GM19099 (cell line): ENCODE measurements around the gene PHOSPHO2.

Source experiments
- POLR2A ChIP-seq: IDR thresholded peaks from 3 replicates; pipeline ENCODE4 v1.6.1; 2011; ENCODE audit warnings: low read depth; ENCODE audit not compliant: insufficient read length; ENCODE audit errors: extremely low read depth

PHOSPHO2 gene

GRCh38 chr2:169672406-169672805 lies 21.9 kb upstream of the PHOSPHO2 start:
- TF ChIP-seq POLR2A: no peak

GRCh38 chr2:169673106-169673505 lies 21.2 kb upstream of the PHOSPHO2 start:
- TF ChIP-seq POLR2A: no peak

GRCh38 chr2:169673921-169674320 lies 20.3 kb upstream of the PHOSPHO2 start:
- TF ChIP-seq POLR2A: no peak

GRCh38 chr2:169676357-169676756 lies 17.9 kb upstream of the PHOSPHO2 start:
- TF ChIP-seq POLR2A: no peak

GRCh38 chr2:169676850-169677249 lies 17.4 kb upstream of the PHOSPHO2 start:
- TF ChIP-seq POLR2A: no peak

- TF ChIP-seq POLR2A: no peak
Observed at GRCh38 chr2:169683054-169683424, 11.2 kb upstream of the PHOSPHO2 start.

- no peak for TF ChIP-seq POLR2A
Observed at GRCh38 chr2:169683425-169684134, 10.7 kb upstream of the PHOSPHO2 start.

- TF ChIP-seq POLR2A: no peak
Observed at GRCh38 chr2:169684135-169684565, 10.1 kb upstream of the PHOSPHO2 start.

- no peak for TF ChIP-seq POLR2A
Observed at GRCh38 chr2:169690958-169691357, 3.3 kb upstream of the PHOSPHO2 start.

GRCh38 chr2:169692718-169693117 lies 1.6 kb upstream of the PHOSPHO2 start:
- TF ChIP-seq POLR2A: no peak

GRCh38 chr2:169693360-169693759 lies 909 bp upstream of the PHOSPHO2 start:
- TF ChIP-seq POLR2A: no peak

GRCh38 chr2:169694894-169695260 lies 608 bp downstream of the PHOSPHO2 start:
- no peak for TF ChIP-seq POLR2A

- no peak for TF ChIP-seq POLR2A
Observed at GRCh38 chr2:169696381-169696780, 2.1 kb downstream of the PHOSPHO2 start.

GRCh38 chr2:169702996-169703395 lies 8.7 kb downstream of the PHOSPHO2 start:
- TF ChIP-seq POLR2A: no peak

GRCh38 chr2:169704160-169704708 lies 10.0 kb downstream of the PHOSPHO2 start:
- TF ChIP-seq POLR2A: no peak

GRCh38 chr2:169705927-169706326 lies 11.7 kb downstream of the PHOSPHO2 start:
- TF ChIP-seq POLR2A: no peak

- TF ChIP-seq POLR2A: no peak
Observed at GRCh38 chr2:169707626-169708025, 13.4 kb downstream of the PHOSPHO2 start.
